ENCODE data around the gene SLC26A9.
A peak's percentile ranks its signal among the peaks of the same experiment; 100 is the strongest.

The SLC26A9 gene
- 0 reads per million in 2 donors for total RNA-seq

- no peak for DNase-seq
Observed at GRCh38 chr1:205943245-205943644, at the start of gene SLC26A9. Gene SLC26A9, minus strand, starts transcription at chr1:205943456. Its CDS starts 7,636 bp downstream, at chr1:205935820.

- no peak for DNase-seq
Observed at GRCh38 chr1:205992218-205992882, 49.1 kb upstream of the SLC26A9 start.

- DNase-seq = no peak
Observed at GRCh38 chr1:205991237-205991636, 48.0 kb upstream of the SLC26A9 start.

- no peak for DNase-seq
Observed at GRCh38 chr1:205990226-205990625, 47.0 kb upstream of the SLC26A9 start.

- DNase-seq = no peak
Observed at GRCh38 chr1:205989786-205990185, 46.5 kb upstream of the SLC26A9 start.

- no peak for DNase-seq
Observed at GRCh38 chr1:205988585-205988995, 45.3 kb upstream of the SLC26A9 start.

GRCh38 chr1:205986861-205987260 lies 43.6 kb upstream of the SLC26A9 start:
- no peak for DNase-seq

- DNase-seq = no peak
Observed at GRCh38 chr1:205986292-205986691, 43.0 kb upstream of the SLC26A9 start.

GRCh38 chr1:205985330-205986005 lies 42.2 kb upstream of the SLC26A9 start:
- no peak for DNase-seq

- no peak for DNase-seq
Observed at GRCh38 chr1:205983925-205984725, 40.9 kb upstream of the SLC26A9 start.

GRCh38 chr1:205981257-205981656 lies 38.0 kb upstream of the SLC26A9 start:
- no peak for DNase-seq

- DNase-seq = no peak
Observed at GRCh38 chr1:205980237-205980870, 37.1 kb upstream of the SLC26A9 start.

GRCh38 chr1:205979301-205979700 lies 36.0 kb upstream of the SLC26A9 start:
- DNase-seq = no peak

GRCh38 chr1:205978676-205979075 lies 35.4 kb upstream of the SLC26A9 start:
- no peak for DNase-seq

- peak; percentile 77 for DNase-seq
Observed at GRCh38 chr1:205977402-205978014, 34.3 kb upstream of the SLC26A9 start.

GRCh38 chr1:205976708-205977401 lies 33.6 kb upstream of the SLC26A9 start:
- no peak for DNase-seq

- DNase-seq = no peak
Observed at GRCh38 chr1:205976036-205976435, 32.8 kb upstream of the SLC26A9 start.

GRCh38 chr1:205975387-205975998 lies 32.2 kb upstream of the SLC26A9 start:
- no peak for DNase-seq

GRCh38 chr1:205974712-205975111 lies 31.5 kb upstream of the SLC26A9 start:
- DNase-seq = no peak

GRCh38 chr1:205973377-205974232 lies 30.3 kb upstream of the SLC26A9 start:
- DNase-seq = no peak
